NCI-H526 (cell line): ENCODE results near the gene HIVEP3.
"Not testable (repeated sequence)": the region's sequence is repeated elsewhere in the genome, so short reads cannot be mapped to it uniquely, and the experiment has no call there.

Experiments used
- DNase-seq, 2 experiments: peaks; one replicate each; lab custom pipeline; 2025; lab: John Stamatoyannopoulos, UW

The HIVEP3 gene

GRCh38 chr1:41921271-41921670 is 2.5 kb upstream of the HIVEP3 start:
- DNase-seq, result not testable (repeated sequence)

- no peak for DNase-seq
Measured at GRCh38 chr1:41920658-41921057, 1.9 kb upstream of the HIVEP3 start.

- DNase-seq, result peak; percentile 92 to 94
Measured at GRCh38 chr1:41919764-41920397, 1.2 kb upstream of the HIVEP3 start.

- DNase-seq, result peak in 1 of 2 experiments; percentile 70
Measured at GRCh38 chr1:41919131-41919530, 409 bp upstream of the HIVEP3 start.

GRCh38 chr1:41917835-41918449 is 780 bp downstream of the HIVEP3 start:
- DNase-seq, result peak; percentile 77 to 92

- no peak for DNase-seq
Measured at GRCh38 chr1:41917076-41917475, 1.6 kb downstream of the HIVEP3 start.

- DNase-seq, result no peak
Measured at GRCh38 chr1:41915786-41916571, 2.7 kb downstream of the HIVEP3 start.

- no peak for DNase-seq
Measured at GRCh38 chr1:41914516-41914915, 4.2 kb downstream of the HIVEP3 start.

- peak; percentile 68 to 88 for DNase-seq
Measured at GRCh38 chr1:41913014-41913413, 5.7 kb downstream of the HIVEP3 start.

- DNase-seq, result no peak
Measured at GRCh38 chr1:41908288-41908895, 10.3 kb downstream of the HIVEP3 start.

- DNase-seq, result no peak
Measured at GRCh38 chr1:41907446-41907845, 11.3 kb downstream of the HIVEP3 start.

GRCh38 chr1:41906943-41907342 is 11.8 kb downstream of the HIVEP3 start:
- no peak for DNase-seq

GRCh38 chr1:41905093-41905675 is 13.5 kb downstream of the HIVEP3 start:
- no peak for DNase-seq

GRCh38 chr1:41902664-41903063 is 16.1 kb downstream of the HIVEP3 start:
- DNase-seq, result no peak

GRCh38 chr1:41902159-41902577 is 16.6 kb downstream of the HIVEP3 start:
- DNase-seq, result no peak

GRCh38 chr1:41901551-41901950 is 17.2 kb downstream of the HIVEP3 start:
- no peak for DNase-seq

- no peak for DNase-seq
Measured at GRCh38 chr1:41900603-41901444, 17.9 kb downstream of the HIVEP3 start.

- DNase-seq, result no peak
Measured at GRCh38 chr1:41898191-41898713, 20.5 kb downstream of the HIVEP3 start.

- DNase-seq, result no peak
Measured at GRCh38 chr1:41895552-41895951, 23.2 kb downstream of the HIVEP3 start.

GRCh38 chr1:41894808-41895483 is 23.8 kb downstream of the HIVEP3 start:
- DNase-seq, result no peak
